GM19025 (cell line): ENCODE measurements around the gene DGCR6.
"Not testable (repeated sequence)": the region's sequence is repeated elsewhere in the genome, so short reads cannot be mapped to it uniquely, and the experiment has no call there.

Source experiments
- ATAC-seq: cut with Tn5 transposase; IDR thresholded peaks from one replicate; pipeline ENCODE4 v1.9.1; 2021; ENCODE audit warnings: mild to moderate bottlenecking, low read depth, moderate library complexity; ENCODE audit not compliant: unreplicated experiment

Gene DGCR6

DNA sequence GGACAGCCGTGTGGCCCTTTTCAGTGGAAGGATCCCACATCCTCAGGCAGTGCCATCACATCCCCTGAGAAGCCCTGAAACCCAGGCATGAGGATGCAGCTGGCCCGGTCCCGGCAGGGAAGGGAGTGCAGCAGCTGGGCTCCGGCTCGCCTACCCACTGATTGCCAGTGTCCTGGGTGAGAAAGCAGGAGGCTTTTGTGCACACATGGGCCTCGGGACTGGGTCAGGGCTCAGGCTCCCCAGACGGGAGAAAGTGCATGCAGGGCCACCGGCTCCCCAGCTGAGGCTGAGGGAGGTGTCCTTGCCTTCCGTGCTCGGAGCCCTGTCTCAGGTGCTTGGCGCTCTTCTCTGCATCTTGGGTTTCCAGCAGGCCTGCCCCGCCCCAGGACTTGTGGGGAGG lies 53.6 kb downstream of the DGCR6 start:
- not testable (repeated sequence) for ATAC-seq

DNA sequence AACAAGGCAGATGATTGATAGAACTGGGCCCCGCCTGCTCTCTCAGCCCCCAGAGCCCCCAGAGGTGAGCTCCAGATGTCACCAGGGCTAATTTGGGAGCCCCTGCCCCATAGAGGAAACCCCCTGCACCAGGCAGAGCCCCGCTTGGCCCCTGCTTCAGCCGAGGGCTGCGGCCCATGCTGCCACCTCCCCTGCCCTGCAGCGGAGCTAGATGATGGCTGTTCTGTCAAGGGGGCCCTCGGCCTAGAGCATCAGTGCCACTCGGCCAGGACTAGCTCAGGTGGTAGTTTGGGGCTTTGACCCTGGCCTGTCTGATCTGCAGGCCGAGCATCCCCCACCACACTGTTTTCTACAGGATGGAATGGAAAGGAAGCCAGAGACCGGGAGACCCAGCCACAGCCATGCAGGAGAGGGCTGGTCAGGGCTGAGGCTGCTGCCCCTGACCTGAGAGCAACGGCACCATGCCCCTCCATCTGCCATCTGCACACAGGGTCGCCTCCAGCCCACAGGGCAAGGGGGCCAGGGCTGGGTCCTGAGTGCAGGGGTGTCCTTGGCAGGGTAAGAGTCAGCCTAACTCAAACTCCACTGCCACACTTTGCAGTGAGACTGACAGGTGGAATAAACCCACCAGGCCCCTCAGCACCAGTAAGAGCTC lies 54.2 kb downstream of the DGCR6 start:
- not testable (repeated sequence) for ATAC-seq

DNA sequence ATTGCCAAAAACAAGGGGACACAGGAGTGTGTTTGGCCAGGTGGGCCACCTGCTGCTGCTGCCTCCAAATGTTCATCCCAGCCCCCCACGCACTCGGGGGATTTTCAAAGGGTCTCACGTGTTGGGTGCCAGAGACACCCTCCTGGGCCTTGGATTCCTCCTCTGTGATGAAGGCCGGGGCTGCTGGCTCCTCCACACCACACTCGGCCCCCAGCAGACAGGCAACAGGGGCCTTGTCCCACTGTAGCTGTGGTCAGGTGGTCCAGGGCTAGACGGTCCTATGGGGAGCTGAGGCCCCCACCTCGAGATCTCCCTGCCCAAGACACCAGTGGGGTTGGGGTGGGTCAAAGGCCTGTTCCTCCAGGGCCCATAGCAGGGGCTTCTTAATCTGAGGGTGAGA lies 55.1 kb downstream of the DGCR6 start:
- ATAC-seq, result not testable (repeated sequence)
